ENCODE results near the gene ADRA2A.

ADRA2A gene

DNA sequence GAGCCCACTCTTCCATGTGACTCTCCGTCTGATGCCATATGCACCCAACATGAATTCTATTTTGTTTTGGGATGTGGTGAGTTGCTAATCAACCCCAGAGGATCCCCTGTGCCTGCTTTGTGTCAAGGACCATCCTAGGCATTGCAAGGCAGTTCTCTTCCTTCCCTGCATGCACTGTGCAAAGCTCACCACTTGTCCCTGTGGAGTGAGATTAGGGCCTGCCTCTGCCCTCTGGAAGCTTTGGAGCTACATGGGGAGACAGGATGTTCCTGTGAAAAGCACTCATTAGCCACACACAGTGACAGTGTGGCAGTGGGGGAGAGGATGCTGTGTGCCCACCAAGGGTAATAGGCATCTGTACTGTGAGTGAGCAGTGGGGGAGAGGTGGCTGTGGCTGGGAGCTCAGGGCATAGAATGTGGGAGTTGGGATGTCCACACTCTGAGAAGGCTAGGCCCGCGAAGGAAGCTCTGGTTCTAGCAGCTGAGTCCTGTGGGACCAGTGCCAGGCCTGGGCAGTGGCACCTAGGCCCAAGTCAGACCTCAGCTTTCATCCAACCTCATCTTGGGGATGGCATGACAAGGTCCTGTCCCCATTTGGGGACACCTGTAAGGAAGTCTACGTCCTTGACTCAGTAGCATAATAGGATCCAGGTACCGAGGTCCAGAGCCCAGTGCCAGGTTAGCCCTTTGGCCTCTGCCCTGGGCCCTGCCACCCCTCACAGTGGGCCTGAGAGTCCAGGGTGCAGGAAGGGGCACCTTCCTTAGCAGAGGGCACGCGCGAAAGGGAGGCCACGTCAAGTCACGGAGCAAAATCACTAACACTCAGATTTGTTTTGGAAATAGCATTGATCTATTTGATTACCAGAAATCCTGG lies 6.6 kb downstream of the ADRA2A start:
- no peak for DNase-seq (ENCODE audit: low spot score)

DNA sequence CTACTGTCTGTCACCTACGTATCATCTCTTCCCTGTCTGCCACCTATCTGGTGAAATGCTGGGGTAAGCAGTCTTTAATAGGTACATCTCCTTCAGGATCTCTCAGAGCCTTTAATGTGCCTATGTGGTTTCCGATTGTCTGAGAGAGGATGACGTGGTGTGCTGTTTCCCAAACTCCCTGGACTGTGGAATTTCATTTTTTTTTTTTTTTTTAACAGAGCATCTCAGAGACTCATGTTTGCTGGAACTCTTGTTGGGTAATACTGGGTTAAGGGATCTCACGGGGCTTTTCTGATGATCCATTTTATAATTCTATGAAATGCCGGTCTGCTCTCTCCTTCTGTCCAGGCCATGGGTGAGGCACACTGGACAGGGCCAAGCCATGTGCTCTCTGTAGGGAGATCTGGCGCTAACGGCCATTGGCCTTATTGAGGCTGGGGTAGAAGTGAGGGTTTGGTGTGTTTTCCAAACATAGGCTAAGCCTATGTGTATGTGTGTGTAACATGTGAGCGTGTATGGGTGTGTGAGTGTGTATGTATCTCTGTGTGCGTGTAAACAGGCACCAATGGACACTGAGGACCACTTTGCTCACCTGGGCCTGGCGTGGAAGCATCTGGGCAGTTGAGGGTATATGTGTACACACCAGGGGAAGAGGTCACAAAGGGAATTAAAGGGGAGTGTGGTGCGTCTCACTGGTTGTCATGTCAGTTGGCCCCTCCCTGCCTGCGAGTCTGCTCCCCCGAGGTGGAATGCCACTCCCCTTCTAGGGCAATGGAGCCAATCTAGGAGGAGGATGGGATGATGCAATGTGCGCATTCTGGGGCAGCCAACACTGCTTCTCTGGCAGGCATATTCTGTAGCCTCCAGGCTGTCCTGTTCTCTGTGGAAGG lies 7.8 kb downstream of the ADRA2A start:
- DNase-seq (ENCODE audit: low spot score), result no peak

DNA sequence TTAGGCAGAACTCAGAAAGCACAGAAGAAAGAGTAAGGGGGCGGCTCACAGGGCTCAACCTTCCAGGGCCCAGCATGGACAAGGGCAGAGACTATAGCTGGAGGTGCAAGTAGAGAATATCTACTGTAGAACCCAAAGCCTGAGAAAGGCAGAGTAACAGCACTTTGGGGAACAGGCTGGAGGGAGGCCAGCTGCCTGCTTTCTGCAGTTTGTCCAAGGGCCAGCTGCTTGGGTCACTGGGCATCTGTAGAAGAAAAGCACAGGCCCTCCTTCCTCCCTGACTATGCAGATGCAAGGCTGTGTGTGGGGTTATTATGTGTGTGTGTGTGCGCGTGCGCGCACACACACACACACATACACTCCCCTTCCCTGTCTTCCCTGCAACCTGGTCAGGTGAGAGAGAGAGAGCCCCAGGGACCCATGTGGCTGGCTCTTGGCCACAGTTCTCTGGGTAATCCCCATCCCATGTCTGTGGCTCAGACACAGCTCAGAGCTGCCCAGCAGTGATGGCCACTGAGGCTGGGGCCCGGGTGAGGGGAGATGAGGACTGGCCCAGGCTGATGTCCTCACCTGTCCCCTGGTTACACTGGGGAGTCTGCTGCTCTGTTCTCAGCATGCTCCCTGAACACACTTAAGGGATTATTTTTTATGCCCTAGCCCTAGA lies 9.0 kb downstream of the ADRA2A start:
- no peak for DNase-seq (ENCODE audit: low spot score)

DNA sequence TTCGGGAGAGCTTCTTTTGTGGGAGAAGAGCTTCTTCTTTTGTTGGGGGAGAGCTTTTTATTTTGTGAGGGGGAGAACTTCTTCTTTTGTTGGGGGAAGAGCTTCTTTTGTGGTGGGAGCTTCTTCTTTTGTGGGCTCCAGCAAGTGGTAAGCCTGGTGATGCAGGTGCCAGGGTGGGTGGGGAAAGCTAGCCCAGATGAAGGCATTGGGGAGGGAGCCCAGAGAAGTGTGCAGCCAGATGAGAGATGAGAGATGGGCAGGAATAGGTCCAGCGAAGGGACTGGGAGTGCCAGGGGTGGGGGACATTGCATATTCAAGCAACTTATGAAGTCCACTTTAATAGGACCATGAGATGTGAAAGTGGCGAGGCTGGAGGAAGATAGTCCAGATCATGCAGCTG lies 9.7 kb downstream of the ADRA2A start:
- DNase-seq (ENCODE audit: low spot score), result no peak

DNA sequence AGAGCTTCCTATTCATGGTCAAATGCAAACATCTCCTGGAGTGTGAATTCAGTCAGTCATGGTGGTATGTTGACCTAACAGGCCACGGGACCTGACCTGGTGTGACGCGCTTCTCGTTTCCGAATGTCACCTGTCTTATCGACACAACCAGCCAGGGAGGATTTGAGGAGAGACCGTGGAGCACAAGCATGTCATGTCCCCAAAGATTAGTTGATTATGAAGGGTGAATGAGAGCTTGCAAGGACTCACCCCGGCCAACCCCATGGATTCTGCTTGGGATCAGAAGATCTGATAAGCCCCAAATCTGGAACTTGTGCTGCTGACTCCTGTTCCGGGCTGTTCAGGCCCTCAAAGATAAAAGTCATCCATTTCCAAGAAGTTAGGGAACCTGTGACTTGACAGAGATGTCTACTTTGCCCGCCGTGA lies 10.5 kb downstream of the ADRA2A start:
- no peak for DNase-seq (ENCODE audit: low spot score)

DNA sequence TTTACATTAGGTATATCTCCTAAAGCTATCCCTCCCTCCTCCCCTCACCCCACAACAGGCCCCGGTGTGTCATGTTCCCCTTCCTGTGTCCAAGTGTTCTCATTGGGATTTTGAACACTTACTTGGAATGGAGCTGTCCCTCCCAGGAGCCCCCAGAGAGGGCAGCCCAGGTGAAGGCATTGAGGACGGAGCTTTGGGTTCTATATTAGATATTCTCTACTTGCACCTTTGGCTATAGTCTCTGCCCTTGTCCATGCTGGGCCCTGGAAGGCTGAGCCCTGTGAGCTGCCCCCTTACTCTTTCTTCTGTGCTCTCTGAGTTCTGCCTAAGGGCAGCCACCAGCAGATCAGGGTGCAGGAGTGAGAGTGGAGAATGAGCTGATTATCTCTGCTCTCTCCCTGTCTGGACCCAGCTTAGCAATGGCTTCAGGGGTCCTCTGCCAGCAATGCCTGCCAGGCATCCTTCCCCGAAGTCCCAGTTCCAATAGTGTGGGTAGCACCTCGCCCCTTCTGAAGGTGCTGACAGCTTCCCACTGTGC lies 11.2 kb downstream of the ADRA2A start:
- DNase-seq (ENCODE audit: low spot score), result no peak

DNA sequence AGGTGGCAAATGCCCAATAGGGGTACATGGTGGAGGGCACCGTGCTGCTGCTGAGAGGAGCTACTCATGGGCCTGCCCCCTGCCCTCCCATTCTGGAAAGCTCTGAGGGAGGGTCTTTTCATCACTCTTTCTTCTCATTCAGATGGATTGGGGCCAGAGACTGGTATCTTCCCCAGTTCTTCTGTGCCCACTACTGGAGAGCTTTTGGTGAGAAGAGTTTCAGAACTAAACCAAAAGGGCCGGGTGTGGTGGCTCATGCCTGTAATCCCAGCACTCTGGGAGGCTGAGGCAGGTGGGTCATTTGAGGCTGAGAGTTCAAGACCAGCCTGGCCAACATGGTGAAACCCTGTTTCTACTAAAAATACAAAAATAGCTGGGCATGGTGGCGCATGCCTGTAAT lies 12.5 kb downstream of the ADRA2A start:
- no peak for DNase-seq (ENCODE audit: low spot score)

DNA sequence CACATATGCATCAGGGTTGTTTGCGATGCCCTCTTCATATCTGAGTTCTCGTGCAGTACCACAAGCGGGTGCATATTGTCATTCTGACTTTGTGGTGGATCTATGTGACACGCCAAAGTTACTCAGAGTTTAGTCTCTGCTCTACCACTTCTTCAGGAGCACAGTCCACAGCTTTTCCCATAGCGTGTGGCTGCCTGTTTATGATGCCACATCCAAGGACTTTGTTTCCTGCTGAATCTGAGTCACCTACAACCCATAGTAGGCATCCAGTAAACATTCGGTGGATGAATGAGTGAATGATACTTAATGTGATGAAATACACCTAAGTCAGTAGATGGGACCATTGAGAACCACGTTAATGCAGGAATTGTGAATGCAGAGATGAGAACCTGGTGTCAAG lies 15.0 kb downstream of the ADRA2A start:
- DNase-seq (ENCODE audit: low spot score), result no peak

DNA sequence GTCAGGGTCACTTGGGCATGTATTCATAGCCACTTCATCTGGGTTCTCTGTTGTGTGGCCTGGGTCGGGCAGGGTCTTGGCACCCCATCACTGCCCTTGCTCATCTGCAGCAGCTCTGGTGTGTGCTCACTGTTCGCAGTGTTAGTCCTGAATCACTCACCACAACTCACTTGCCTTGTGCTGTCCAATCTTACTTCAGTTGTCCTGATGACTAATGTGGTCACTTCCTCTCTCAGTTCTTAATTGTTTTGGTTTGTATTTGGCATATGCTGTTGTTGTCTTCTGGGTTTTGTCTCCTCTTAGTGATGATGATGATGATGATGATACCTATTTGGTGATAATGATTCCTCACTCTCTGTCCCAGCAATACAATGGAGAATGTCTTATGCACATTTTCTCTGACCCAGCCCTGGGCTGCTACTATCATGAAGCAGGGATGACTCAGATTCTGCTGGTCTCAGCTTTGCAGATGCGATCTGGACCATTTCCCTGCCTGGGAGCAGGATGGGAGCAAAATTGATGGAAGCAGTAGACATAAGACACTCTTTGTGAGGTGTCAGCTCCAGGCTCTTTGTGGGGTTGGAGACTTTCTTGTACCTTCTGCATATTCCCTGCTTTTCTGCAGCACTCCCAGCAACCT lies 17.0 kb downstream of the ADRA2A start:
- DNase-seq (ENCODE audit: low spot score), result no peak

DNA sequence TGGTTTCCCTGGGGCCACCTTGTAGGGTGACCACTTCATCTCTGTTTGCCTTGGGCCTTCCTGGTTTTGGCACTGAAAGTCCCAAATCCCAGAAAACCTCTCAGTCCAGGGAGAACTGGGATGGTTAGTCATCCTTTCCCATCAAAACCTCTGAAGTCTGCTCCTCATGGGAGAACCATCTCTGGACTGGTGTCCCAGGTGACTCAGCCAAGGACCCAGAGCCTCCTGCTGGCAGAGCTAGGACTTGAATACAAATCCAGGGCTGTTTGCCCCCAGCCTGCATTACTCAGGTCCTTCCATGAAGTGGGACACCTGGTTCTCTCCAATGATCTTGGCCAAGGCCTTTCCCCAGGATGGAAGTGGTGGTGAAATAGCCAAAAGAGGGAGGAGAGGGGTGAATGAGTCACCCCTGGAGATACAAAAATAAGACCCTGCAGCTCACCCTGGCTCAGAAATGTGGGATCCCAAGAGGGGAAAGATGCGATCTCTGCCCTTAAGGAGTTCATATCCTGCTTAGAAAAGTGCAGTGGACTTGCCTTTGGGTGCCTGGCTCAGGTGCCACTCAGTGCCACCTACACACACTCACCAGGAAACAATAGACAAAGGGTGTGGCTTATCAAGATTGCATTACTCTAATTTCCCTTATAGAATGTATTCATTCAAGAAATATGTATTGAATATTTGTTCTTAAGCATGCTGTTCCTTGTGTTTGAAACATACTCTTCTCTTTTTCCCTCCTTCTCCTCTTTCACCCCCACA lies 22.0 kb downstream of the ADRA2A start:
- no peak for DNase-seq (ENCODE audit: low spot score)

DNA sequence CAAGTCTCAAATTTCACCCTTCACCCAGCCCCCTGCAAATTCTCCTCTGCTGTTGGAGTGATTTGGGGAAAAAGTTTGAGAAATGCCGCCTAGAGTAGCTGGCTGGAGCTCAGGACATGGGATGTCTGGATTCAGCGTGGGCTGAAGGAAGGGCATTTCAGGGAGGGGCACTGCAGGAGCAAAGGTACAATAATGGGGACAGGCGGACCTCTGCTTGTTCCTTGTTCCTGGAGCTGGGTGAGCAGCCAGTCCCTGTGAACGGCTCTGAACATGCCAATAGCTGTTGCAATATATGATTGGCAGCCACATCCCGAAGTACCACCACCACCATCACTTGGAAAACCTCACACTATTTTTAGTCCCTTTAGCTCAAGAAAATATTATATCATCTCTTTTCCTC lies 23.4 kb downstream of the ADRA2A start:
- DNase-seq (ENCODE audit: low spot score), result no peak

DNA sequence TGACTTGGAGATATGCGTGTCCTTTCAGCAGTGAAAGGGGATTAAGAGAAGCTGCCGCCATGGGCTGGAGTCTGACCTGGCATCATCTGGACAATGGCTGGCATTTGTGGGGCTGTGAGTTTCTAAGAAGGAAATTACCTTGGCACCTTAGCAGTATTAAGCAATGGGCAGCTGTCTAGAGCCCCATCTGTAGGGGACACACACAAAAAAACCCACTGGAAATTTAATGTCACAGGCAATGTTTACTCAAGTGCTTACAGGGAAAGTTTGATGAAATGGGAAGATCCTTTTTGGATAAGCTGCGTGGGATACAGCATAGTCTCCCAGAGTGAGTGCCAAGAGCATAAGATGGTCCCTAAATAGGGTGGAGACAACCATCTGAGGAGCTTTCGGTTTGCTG lies 25.0 kb downstream of the ADRA2A start:
- no peak for DNase-seq (ENCODE audit: low spot score)

DNA sequence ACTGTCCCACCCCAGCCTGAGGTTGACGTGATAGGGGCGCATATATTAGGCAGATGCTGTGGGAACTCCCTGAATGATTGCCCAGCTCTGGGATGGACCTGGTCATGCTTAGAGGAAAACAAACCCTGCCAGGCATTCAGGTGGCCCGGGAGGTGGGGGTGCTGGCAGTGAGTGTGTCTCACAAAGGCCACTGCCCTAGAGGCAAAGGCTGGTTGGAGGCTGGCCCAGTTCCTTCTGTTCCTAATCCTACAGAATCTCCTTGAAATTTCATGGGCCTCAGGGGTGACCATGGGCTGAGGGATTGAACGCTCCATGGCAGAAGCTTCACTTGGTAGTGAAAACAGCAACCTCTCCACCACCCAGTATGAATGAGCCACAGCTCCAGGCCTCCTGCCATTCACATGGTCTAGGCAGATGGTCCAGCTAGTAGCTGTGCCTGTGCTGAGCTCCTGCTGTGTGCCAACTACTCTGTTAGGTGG lies 25.6 kb downstream of the ADRA2A start:
- DNase-seq (ENCODE audit: low spot score), result no peak

DNA sequence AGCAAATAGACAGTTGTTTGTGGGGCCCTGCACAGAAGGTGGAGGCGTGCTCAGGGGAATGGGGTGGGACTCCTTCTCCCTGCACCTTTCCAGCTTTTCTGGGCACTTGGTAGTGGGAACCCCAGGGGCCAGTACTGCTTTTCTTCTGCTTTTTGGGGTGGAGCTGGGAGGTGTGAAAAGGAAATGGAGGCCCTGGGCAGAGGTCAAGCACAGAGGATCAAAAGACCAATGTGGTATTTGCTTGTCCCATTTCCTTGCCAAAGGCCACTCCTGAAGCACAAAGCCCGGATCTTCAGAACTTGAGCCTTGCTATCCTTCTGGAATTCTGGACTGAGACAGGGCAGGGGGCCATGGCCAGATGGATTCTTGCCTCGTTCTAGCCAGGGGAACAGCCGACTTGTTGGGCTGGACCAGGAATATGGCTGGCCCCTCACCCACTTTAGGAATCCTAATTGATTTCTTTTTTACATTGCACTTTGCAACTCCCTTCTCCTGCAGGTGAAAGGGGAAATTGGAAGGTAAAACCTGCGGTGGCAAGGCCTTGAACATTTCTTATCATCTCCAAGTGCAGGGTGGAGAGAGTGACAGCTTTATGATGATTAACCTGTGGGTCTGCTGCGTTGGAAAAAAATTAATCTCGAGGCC lies 26.5 kb downstream of the ADRA2A start:
- DNase-seq (ENCODE audit: low spot score), result no peak

DNA sequence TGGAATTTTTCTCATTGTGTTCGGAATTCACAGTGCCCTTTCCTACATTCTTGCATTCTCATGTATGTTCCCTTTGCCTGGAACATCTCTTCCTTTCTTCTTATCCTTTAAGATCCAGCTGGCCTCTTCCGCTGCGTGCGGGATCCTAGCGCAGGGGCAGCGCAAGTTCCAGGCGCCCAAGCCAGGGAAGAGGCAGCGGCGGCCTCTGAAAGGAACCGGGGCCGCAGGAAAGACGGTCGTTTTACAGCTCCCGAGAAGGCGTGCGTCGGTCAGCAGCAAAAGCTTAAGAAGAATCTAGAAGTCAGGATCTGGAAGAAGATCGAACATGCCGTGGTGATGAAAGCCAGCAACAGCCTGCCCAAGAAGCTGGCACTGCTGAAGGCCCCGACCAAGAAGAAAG lies 28.0 kb downstream of the ADRA2A start:
- no peak for DNase-seq (ENCODE audit: low spot score)

DNA sequence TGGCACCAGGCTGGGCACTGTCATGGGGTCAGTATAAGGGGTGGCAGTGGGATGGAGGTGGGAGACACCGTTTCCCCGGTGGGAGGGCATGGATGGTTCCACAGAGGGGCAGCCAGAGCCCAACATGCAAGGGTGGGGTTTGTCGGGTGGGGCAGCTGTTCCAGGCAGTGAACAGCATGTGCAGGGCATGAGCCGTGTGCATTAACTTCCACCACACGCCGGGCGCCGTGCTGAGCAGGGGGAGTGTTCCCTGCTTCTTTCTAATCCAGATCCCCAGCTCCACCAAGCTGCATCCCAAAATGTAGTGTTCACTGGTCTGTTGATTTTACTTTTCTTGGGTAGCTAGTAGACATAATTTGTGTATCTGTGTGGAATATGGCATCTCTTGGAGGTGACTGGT lies 29.3 kb downstream of the ADRA2A start:
- no peak for DNase-seq (ENCODE audit: low spot score)

DNA sequence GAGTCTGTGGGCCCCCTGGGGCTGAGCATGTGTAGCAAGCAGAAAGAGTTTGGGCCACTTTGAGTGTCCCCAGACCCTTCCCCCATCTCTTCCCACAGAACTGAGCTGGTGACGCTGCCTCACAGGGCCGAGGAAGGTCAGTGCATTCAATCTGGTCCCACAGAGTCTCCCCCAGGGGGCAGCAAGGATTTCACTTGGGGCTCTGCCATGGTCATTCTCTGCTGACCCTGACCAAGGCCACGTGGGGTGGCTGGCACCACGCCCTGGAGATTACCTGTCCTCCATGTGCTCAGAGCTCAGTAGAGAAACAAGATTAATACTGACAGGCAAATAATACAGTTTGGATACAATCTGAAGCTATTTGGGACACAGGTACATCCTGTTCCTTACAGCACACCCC lies 30.2 kb downstream of the ADRA2A start:
- DNase-seq (ENCODE audit: low spot score), result no peak

DNA sequence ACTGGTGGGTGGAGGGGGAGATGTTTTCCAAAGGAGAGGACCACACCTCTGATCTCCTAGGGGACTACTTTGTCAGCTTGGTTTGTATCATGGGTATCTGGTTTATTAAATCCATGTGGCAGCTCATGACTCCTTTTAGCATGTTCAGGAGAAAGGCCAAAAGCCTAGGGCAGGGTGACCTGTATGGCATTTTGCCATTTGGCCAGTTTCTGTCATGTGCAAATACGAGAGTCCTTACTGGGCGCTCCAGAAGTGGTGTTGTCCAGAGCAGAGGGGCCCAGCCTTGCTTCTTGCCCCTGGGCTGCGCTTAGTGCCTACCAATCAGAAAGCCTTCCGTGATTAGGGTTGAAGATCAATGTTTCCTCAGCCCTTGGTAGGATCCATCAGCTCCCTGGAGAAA lies 31.0 kb downstream of the ADRA2A start:
- no peak for DNase-seq (ENCODE audit: low spot score)

DNA sequence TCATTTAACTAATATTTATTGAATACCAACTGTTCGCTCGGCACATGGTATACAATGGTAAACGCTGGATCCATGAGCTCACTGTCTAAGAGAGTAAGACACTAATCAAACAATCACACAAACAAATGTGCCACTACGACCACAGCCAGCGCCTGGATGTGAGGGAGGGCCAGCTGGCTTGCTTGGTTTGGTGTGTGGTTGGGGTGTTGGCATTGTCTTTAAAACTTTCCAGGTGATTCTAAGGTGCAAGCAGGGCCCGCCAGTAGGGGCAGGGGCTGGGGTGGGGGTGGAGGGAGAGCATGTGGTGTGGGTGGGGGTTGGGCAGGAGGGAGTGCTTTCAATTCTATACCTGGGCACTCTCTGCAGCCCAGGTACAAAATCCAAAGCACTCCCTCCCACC lies 31.6 kb downstream of the ADRA2A start:
- no peak for DNase-seq (ENCODE audit: low spot score)

DNA sequence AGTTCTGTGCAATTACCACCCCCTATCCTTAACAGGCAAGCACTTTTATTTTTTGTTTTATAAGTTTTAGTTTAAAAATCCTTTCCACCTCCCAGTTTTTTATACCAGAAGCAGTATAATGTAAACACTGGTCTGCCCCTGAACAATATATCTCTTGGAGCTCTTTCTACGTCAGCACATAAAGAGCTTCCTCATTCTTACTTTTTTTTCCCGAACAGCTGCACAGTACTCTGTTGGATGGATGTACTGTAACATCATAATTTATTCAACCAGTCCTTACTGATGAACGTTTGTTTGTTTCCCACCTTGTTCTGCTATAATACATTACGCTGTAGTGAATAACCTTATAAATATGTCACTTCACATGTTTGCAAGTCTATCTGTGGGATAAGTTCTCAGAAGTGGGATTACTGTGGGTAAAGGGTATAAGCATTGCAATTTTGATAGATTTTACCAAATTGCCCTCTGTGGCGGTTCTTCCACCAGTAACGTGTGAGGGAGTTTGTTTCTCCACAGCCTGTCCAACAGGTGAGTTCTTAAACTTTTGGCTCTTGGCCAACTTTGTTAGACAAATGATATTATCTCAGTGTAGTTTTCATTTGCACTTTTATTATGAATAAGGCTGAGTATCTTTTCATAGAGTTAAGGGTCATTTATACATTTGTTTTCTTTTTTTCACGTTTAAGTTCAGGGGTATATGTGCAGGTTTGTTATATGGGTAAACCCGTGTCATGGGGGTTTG lies 32.8 kb downstream of the ADRA2A start:
- DNase-seq (ENCODE audit: low spot score), result no peak

Measured in CD4-positive, alpha-beta T cell treated with Interleukin-6 at 100 ng/mL for 8 hours (primary cell).